ENCODE measurements around the gene ANTXRL. TPM values are rescaled to one million over a fixed set of nuclear protein-coding genes. Genes with fewer than 3 reads are reported as not detected.

The ANTXRL gene
- total and polyA plus RNA-seq, 10 of the 15 experiments (the other 5 are each of a cell fraction or from before 2014, with no cell fraction given): not detected

GRCh38 chr10:46317370-46317769, 30.6 kb downstream of the ANTXRL start:
- DNase-seq (ENCODE audit: low read depth, low spot score): no peak
- H3K27ac ChIP-seq (ENCODE audit: control insufficient read depth, insufficient read depth): no peak overlapping the region
- BruUV-seq (replicated peaks): no TSS peak
- no peak overlapping the region for H3K9ac ChIP-seq (ENCODE audit: control insufficient read depth, insufficient read depth, low read length)
- no peaks in the 10 kb centered on the region for H4K20me1 ChIP-seq (ENCODE audit: control insufficient read depth, insufficient read depth)
- POLR2A ChIA-PET: no interaction called here
- SMC1A ChIA-PET (ENCODE audit: uncharacterized antibody, unreplicated experiment): no interaction called here
- H3K4me3 ChIP-seq: no peak overlapping the region
- H3K4me2 ChIP-seq (ENCODE audit: control insufficient read depth, insufficient read depth): no peak overlapping the region
- FAIRE-seq: no peak
- intact Hi-C loops (cut with micrococcal nuclease; ENCODE audit: unreplicated experiment) (no loop called here), in situ Hi-C loops (cut with MboI) (no loop called here)
- no peak overlapping the region for H2AFZ ChIP-seq (ENCODE audit: control insufficient read depth, low read depth, low read length)
- TF ChIP-seq ZNF217 (IDR thresholded peaks at IDR 0.05) (no peak), STAT1 (conservative IDR thresholded peaks at IDR 0.05) (no peak), ZSCAN29 (IDR thresholded peaks at IDR 0.05) (no peak), NBN (IDR thresholded peaks at IDR 0.05) (no peak), BACH1 (IDR thresholded peaks at IDR 0.05; ENCODE audit: borderline replicate concordance) (no peak), YY1 (IDR thresholded peaks at IDR 0.05; ENCODE audit: low read depth, low read length) (no peak)
- WGBS (ENCODE audit: insufficient coverage, insufficient replicate concordance, low lambda C conversion rate, missing lambda C conversion rate): 16% methylated on average over 5 of the region's 5 CpGs
- no peaks in the 10 kb centered on the region for H3K9me3 ChIP-seq (replicated peaks; ENCODE audit: control insufficient read depth, insufficient read depth, low read length)
- peaks cover 0 to 6% of the 10 kb centered on the region in 2 experiments; a peak in 3 of 4 replicates for H3K27me3 ChIP-seq (replicated peaks in 1 of 2; ENCODE audit: control insufficient read depth in 2 of 2, insufficient read depth in 2 of 2, low read length in 1 of 2)
- RAD21 ChIA-PET (ENCODE audit: unreplicated experiment): no interaction called here
- no peak for ATAC-seq
- no peaks in the 10 kb centered on the region for H3K79me2 ChIP-seq (ENCODE audit: control insufficient read depth, insufficient read depth, low read length)
- no peaks in the 10 kb centered on the region for H3K36me3 ChIP-seq (ENCODE audit: control insufficient read depth in 2 of 2, insufficient read depth in 2 of 2, low read length in 1 of 2)
- CTCF ChIA-PET: interaction anchor here (1.6 kb wide), 1 partner anchor 20 kb away, joined by 3 read pairs; no protein-coding TSS in a partner anchor
- H3K4me1 ChIP-seq (ENCODE audit: control insufficient read depth, insufficient read depth, low read length): no peaks in the 10 kb centered on the region

GRCh38 chr10:46317889-46318288, 31.1 kb downstream of the ANTXRL start:
- SMC1A ChIA-PET (ENCODE audit: uncharacterized antibody, unreplicated experiment): no interaction called here
- Histone ChIP-seq H2AFZ (ENCODE audit: control insufficient read depth, low read depth, low read length) (no peak overlapping the region), H3K9ac (ENCODE audit: control insufficient read depth, insufficient read depth, low read length) (no peak overlapping the region), H3K27ac (ENCODE audit: control insufficient read depth, insufficient read depth) (no peak overlapping the region), H3K79me2 (ENCODE audit: control insufficient read depth, insufficient read depth, low read length) (no peaks in the 10 kb centered on the region), H3K36me3 (ENCODE audit: control insufficient read depth in 2 of 2, insufficient read depth in 2 of 2, low read length in 1 of 2) (no peaks in the 10 kb centered on the region), H3K9me3 (replicated peaks; ENCODE audit: control insufficient read depth, insufficient read depth, low read length) (no peaks in the 10 kb centered on the region), H3K27me3 (replicated peaks in 1 of 2; ENCODE audit: control insufficient read depth in 2 of 2, insufficient read depth in 2 of 2, low read length in 1 of 2) (peaks cover 0 to 6% of the 10 kb centered on the region in 2 experiments; a peak in 3 of 4 replicates), H3K4me1 (ENCODE audit: control insufficient read depth, insufficient read depth, low read length) (no peaks in the 10 kb centered on the region), H4K20me1 (ENCODE audit: control insufficient read depth, insufficient read depth) (no peaks in the 10 kb centered on the region), H3K4me3 (no peak overlapping the region), H3K4me2 (ENCODE audit: control insufficient read depth, insufficient read depth) (no peak overlapping the region)
- RAD21 ChIA-PET (ENCODE audit: unreplicated experiment): no interaction called here
- 15% methylated on average over 2 of the region's 2 CpGs for WGBS (ENCODE audit: insufficient coverage, insufficient replicate concordance, low lambda C conversion rate, missing lambda C conversion rate)
- CTCF ChIA-PET: interaction anchor here (1.2 to 1.6 kb wide), 2 partner anchors 20 to 57 kb away, joined by 3 to 4 read pairs; no protein-coding TSS in a partner anchor
- in situ Hi-C loops (cut with MboI): no loop called here
- FAIRE-seq (no peak), DNase-seq (ENCODE audit: low read depth, low spot score) (no peak), ATAC-seq (no peak)
- no peak for TF ChIP-seq EED (IDR thresholded peaks at IDR 0.05; ENCODE audit: low read depth)
- no peak for TF ChIP-seq SKIL (IDR thresholded peaks at IDR 0.05; ENCODE audit: low read depth, poor library complexity, severe bottlenecking)
- no peak for TF ChIP-seq YBX1 (IDR thresholded peaks at IDR 0.05)
- no peak for TF ChIP-seq ZNF217 (IDR thresholded peaks at IDR 0.05)
- no peak for TF ChIP-seq ZNF687 (IDR thresholded peaks at IDR 0.05)
- POLR2A ChIA-PET: no interaction called here
- no TSS peak for BruUV-seq (replicated peaks)
- intact Hi-C loops (cut with micrococcal nuclease; ENCODE audit: unreplicated experiment): no loop called here
